GM18526 (cell line): Measurements from ENCODE around the gene RSPH3.

ENCODE experiments used
- POLR2A ChIP-seq: IDR thresholded peaks from 3 replicates; pipeline ENCODE4 v1.6.1; 2011; ENCODE audit not compliant: insufficient read length; ENCODE audit errors: extremely low read depth

The RSPH3 gene

GRCh38 chr6:158999666-159000403 is at the start of gene RSPH3:
RSPH3 (minus strand) TSS chr6:159000202; CDS start chr6:158999550, 652 bp downstream.
- TF ChIP-seq POLR2A, result peak; percentile 96

GRCh38 chr6:159047891-159048685 is 48.1 kb upstream of the RSPH3 start:
- no peak for TF ChIP-seq POLR2A

- no peak for TF ChIP-seq POLR2A
These were observed 45.8 kb upstream of the RSPH3 start for GRCh38 chr6:159045801-159046200.

- peak; percentile 53 for TF ChIP-seq POLR2A
These were observed 45.1 kb upstream of the RSPH3 start, which contains the start of gene TAGAP for GRCh38 chr6:159044899-159045727. TAGAP (minus strand) TSS chr6:159044991; CDS start chr6:159044146, 845 bp downstream.

- no peak for TF ChIP-seq POLR2A
These were observed 43.9 kb upstream of the RSPH3 start for GRCh38 chr6:159043947-159044346.

GRCh38 chr6:159043251-159043650 is 43.2 kb upstream of the RSPH3 start:
- TF ChIP-seq POLR2A, result no peak

GRCh38 chr6:159042826-159043181 is 42.8 kb upstream of the RSPH3 start:
- no peak for TF ChIP-seq POLR2A

GRCh38 chr6:159042003-159042825 is 42.2 kb upstream of the RSPH3 start:
- TF ChIP-seq POLR2A, result no peak

GRCh38 chr6:159041181-159041580 is 41.2 kb upstream of the RSPH3 start:
- TF ChIP-seq POLR2A, result no peak

GRCh38 chr6:159039885-159040258 is 39.9 kb upstream of the RSPH3 start:
- TF ChIP-seq POLR2A, result no peak

GRCh38 chr6:159038914-159039884 is 39.2 kb upstream of the RSPH3 start:
- TF ChIP-seq POLR2A, result no peak

GRCh38 chr6:159037756-159038290 is 37.8 kb upstream of the RSPH3 start:
- no peak for TF ChIP-seq POLR2A

- no peak for TF ChIP-seq POLR2A
These were observed 36.7 kb upstream of the RSPH3 start for GRCh38 chr6:159036673-159037072.

GRCh38 chr6:159035891-159036290 is 35.9 kb upstream of the RSPH3 start:
- TF ChIP-seq POLR2A, result no peak
